GM18508 (cell line): ENCODE measurements around the gene TMBIM6.
A peak's percentile ranks its signal among the peaks of the same experiment; 100 is the strongest.
"Not testable (repeated sequence)": the region's sequence is repeated elsewhere in the genome, so short reads cannot be mapped to it uniquely, and the experiment has no call there.

Experiments used
- ATAC-seq: cut with Tn5 transposase; IDR thresholded peaks from one replicate; pipeline ENCODE4 v1.9.1; 2021; ENCODE audit warnings: moderate number of reproducible peaks; ENCODE audit not compliant: insufficient read depth, unreplicated experiment

Gene TMBIM6

DNA sequence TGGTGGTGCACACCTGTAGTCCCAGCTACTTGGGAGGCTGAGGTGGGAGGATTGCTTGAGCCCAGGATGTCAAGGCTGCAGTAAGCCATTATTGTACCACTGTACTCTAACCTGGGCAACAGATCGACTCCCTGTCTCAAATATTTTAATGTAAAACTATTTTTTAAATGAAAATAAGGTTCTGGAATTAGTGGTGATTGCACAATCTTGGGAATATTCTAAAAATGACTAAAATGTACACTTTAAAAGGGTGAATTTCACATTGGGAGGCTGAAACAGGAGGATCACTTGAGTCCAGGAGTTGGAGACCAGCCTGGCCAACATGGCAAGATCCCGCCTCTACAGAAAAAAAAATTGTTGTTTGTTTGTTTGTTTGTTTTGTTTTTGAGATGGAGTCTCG lies 12.9 kb upstream of the TMBIM6 start:
- ATAC-seq = no peak

GRCh38 chr12:49730050-49730449 lies 11.3 kb upstream of the TMBIM6 start:
- no peak for ATAC-seq

GRCh38 chr12:49730568-49731101 lies 10.7 kb upstream of the TMBIM6 start:
- no peak for ATAC-seq

DNA sequence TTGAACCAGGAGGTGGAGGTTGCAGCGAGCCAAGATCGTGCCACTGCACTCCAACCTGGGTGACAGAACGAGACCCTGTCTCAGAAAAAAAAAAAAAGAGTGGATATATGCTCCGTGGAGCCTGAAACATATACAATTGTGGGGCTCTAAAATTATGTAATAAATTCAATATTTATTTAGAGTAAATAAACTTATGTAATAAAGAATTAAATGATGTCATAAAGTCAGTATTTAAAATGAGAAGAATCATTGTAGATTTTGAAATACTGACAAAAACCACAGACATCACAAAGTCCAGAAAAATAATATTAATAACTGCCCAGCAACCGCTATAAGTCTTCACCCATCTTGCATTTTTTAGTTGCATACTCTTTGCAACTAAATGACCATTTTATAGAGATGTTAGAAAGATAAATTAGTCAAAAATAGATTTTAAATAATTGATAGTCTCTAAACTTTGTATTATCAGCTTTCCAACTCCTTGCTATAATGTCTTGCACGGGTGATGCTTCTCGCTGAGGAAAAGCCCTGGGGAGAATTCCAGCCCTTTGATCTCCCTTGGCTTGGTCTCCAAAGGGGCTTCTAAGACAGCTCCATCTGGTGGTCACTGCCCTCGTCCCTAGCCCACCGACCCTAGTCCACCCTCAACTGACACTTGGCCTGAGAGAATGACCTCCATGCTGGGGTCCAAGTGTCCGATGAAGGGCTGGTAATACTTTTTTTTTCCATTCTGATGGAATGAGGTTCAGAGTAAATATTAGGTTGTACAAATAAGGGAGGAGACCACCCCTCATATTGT lies 7.9 kb upstream of the TMBIM6 start:
- no peak for ATAC-seq

DNA sequence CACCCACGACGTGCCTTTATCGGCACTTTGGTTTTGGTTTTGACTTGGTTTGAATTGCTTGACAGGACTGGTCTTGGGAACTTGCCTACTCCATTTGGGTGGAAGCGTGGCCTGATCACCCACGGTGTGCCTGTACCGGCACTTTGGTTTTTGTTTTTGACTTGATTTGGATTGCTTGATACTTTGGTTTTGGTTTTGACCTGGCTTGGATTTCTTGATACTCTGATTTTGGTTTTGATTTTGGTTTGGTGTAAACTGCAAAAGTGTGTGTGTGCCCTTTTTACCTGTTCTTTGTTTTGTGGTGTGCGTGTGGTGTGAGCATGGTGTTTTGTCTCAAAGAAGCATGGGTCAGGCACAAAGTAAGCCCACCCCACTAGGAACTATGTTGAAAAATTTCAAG lies 6.5 kb upstream of the TMBIM6 start:
- not testable (repeated sequence) for ATAC-seq

- not testable (repeated sequence) for ATAC-seq
These were observed 2.6 kb upstream of the TMBIM6 start for GRCh38 chr12:49738721-49739120.

DNA sequence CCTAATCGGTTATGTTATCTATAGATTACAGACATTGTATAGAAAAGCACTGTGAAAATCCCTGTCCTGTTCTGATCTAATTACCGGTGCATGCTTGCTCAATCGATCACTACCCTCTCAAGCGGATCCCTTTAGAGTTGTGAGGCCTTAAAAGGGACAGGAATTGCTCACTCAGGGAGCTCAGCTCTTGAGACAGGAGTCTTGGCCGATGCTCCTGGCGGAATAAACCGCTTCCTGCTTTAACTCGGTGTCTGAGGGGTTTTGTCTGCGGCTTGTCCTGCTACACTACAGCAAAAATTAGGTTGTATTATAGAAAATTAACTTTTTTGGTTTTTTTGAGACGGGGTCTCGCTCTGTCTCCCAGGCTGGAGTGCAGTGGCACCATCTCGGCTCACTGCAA lies 1.1 kb upstream of the TMBIM6 start:
- ATAC-seq = not testable (repeated sequence)

DNA sequence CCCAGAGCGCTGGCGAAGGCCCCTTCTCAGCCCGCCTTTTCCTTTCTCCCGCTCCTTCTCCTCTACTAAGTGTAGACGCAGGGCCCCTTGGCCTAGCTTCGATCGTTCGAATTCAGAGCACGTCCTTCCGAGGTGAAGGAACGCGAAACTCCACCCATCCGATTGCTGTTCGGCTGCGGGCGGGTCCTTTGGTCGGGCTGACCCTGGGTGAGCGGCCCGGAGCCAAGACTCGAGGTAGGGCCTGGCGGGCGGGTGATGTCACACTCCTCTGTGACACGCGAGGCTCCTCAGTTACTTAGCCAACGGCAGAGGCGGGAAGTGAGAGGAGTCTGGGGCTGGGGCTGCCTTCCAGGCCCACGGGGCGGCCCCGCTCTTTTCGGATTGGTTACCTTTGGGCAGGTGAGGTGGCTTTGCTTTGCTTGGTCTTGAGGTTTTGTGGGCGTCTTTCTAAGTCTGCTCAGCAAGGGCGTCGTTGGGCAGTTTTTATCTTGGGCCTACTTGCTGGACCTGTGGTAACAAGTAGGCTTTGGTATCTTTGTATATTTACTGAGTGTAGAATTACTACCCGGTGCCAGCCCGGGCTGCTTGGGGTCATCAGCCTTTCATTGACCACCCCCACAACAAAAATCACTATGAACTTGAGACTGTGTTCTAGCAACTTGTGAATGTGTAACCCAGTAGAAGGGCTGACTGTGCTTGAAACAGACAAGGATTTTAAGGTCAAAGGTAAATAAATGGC lies 694 bp downstream of the TMBIM6 start:
- ATAC-seq = peak; percentile 42

- no peak for ATAC-seq
These were observed 3.1 kb downstream of the TMBIM6 start for GRCh38 chr12:49744363-49744885.

DNA sequence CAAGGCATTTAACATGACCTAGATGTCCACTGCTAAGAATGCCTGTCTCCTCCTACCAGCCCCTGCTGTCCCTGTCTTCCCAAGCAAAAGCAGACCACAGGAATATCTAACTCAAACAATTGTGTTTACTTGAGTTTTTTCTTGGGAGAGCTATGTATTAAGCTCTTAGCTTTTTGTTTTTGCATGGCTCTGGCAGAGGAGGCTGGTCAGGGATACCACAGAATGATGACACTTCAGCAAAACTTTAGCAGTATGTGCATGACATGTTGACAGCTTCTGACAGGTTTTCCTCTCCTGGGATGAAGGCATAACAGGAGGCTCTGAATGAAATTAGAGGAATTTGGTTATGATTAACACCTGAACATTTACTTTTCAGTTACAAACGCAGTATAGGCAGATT lies 6.9 kb downstream of the TMBIM6 start:
- no peak for ATAC-seq

DNA sequence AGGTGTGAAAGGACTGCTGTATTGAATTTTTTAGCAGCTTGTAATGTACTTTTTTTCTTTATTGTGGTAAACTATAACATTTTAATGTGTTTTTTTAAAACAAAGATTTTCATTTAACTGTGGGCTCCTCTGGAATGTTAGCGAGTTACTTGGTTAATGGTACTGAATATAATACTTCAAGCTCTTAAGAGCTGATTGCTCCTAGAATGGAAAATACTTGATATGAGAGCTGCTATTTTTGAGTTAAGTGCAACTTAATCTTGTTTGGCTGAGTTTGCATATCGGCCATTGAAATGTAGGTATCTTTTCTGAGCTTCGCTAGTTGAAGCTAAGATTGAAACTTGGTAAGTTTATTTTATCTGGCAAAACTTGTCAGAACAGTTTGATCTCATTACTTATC lies 7.4 kb downstream of the TMBIM6 start:
- ATAC-seq = no peak

DNA sequence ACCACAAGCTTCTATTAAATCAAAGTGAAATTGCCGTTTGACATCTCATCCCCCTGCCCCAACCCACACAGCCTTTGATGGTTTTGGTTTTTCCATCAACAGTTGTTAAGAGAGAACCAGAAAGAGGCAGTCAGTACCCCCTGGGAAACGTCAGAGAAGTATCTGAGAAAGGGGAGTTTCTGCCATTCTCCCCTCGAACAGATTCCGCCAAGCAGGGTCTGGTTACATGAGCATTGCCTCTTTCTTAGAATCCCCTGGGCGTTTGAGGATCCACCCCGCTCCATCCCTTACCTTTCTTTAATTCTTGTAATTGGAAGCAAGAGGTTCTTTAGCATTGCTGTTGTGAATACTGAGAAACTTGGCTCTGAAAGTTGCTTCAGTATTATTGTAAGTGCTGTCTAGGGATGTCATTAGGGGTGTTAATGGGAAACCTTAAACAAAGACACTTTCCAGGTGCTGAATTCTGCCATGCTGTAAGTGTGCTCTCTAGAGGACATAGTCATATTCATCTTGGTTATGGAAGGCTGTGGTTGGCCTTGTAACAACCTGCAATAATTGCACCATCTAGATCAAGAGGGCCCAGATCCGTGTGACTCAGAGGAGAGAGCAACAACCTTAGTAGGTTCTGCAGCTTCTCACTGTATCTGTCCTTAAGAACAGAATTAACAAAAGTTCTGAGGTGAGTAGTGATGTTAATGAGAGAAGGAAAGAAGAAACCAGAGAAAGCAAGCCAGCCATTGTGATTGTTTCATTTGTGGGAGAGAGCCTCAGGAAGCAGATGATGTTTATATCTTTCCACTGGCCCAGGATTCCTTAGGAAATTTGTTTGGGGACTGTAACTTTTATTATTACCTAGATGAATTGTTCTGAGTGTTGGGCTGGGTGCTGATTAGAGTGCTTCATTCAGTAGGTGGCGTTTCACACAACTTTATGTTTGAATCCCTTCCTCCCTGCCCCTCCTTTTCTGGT lies 9.0 kb downstream of the TMBIM6 start:
- ATAC-seq = no peak

DNA sequence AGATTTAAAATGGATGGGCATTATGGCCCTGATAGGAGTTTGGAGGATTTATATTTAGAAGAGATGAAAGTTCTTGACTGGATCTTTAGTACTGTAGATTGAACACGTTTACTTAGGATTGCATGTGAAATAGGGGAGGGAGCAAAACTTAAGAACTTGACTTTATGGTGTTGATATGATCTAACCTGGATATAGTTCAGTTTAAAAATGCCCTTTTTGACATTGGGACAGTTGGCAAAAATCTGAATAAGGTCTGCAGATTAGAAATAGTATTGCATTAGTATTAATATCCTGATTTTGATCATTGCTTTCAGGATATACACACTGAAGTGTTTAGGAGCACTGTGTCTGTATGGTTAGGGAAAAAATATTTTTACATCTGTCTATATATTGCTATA lies 9.6 kb downstream of the TMBIM6 start:
- ATAC-seq = no peak

DNA sequence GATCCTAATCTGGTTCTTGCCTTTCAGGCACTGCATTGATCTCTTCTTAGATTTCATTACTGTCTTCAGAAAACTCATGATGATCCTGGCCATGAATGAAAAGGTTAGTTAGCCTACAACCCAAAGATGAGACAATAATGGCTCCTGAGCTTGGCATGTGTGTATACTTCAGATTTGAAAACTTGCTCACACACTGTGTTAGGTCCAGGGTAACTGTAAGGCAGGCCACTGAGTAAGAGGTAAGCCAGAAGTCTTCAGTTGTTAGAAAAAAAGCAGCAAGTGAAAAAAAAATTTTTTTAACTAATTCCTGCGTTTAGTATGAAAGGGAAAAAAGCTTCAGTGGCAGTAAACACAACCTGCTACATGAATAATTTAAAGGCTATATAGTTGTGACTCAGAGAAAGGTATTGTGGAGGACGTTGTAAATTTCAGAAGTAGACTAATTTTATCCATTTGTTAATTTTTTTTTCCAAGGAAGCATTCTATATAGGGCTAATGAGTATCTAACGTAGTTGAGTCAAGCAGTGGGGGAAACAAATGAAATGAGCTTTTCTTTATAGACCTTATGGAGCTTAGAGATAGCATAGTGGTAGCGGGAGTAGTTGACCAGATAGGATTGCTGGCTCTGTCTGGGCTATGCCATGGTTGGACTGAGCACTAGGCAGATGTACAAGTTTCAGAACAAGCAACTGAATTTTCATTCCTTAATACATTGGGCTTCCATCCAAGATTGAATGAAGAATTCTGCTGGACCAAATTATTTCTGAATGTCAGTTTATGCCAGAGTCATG lies 20.5 kb downstream of the TMBIM6 start:
- ATAC-seq = no peak

DNA sequence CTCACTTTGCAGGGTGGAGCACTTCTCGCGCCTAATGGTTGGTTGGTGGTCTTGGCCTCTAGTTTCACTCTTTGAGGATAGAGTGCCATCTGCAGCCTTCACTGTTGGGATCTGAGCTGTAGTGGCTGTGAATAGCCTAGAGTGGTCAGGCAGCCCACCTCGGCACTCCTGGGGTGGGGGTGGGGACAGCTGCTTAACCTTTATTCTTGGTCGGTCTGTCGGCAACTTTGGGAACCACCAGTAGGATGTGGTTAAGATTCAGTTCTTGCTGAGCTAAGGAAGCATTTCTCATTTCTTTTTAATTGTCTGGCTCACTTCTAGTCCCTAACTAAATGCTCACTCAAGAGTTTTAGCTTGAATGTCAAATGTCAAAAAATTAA lies 21.1 kb downstream of the TMBIM6 start:
- ATAC-seq = no peak

- no peak for ATAC-seq
These were observed 21.7 kb downstream of the TMBIM6 start for GRCh38 chr12:49763006-49763591.

- no peak for ATAC-seq
These were observed 22.8 kb downstream of the TMBIM6 start for GRCh38 chr12:49764126-49764525.

DNA sequence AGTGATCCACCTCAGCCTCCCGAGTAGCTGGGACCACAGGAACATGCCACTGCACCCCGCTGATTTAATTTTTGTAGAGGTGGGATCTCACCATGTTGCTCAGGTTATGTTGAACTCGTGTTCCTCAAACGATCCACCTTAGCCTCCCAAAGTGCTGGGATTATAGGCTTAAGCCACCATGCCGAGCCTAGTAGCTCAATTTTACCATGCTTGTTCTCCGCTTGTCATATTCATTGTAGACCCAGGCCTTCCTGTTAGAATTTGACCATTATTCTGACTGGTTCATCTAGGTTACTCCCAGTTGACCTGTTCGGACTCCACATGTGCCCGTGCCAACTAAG lies 24.7 kb downstream of the TMBIM6 start:
- no peak for ATAC-seq

DNA sequence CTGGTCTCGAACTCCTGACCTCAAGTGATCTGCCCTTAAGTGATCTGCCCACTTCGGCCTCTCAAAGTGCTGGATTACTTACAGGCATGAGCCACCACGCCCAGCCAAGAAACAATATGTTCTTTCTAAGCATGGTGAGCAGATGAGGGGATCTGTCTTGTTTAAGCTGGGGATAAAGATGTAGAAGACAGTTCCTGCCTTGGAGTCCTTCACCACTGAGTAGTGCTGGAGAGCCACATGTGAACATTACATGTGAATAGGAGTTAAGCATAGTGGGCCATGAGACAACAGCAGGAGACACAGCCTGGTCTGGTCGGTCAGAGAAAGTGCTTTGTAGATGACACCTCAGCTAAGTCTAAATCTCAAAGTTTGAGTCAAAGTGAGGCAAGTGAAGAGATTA lies 26.0 kb downstream of the TMBIM6 start:
- ATAC-seq = no peak
